GM19328 (cell line): Measurements from ENCODE around the gene MFNG.

ENCODE experiments used
- ATAC-seq: cut with Tn5 transposase; IDR thresholded peaks from one replicate; pipeline ENCODE4 v1.9.1; 2021; ENCODE audit warnings: mild to moderate bottlenecking, moderate library complexity; ENCODE audit not compliant: unreplicated experiment

The MFNG gene

GRCh38 chr22:37497062-37497599 lies 10.9 kb upstream of the MFNG start:
- no peak for ATAC-seq

DNA sequence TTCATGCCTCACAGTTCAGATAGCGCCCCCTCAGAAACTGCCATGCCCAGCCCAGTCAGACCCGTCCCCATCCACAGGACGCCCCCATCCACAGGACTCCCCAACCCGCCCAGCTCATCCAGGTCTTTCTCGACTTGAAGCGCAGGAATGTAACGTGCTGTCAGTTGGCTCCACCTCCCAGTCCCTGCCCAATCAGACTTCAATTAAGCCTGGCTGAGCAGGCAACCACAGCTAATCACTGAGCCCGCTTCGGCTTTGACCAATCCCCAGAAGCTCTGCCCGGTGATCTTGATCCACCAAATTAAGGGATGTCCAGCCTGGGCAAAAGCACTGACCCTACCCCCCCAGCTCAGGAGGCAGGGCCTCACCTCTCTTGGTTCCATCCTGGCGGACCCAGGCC lies 10.5 kb upstream of the MFNG start:
- no peak for ATAC-seq

GRCh38 chr22:37493979-37494378 lies 7.8 kb upstream of the MFNG start:
- ATAC-seq = no peak

DNA sequence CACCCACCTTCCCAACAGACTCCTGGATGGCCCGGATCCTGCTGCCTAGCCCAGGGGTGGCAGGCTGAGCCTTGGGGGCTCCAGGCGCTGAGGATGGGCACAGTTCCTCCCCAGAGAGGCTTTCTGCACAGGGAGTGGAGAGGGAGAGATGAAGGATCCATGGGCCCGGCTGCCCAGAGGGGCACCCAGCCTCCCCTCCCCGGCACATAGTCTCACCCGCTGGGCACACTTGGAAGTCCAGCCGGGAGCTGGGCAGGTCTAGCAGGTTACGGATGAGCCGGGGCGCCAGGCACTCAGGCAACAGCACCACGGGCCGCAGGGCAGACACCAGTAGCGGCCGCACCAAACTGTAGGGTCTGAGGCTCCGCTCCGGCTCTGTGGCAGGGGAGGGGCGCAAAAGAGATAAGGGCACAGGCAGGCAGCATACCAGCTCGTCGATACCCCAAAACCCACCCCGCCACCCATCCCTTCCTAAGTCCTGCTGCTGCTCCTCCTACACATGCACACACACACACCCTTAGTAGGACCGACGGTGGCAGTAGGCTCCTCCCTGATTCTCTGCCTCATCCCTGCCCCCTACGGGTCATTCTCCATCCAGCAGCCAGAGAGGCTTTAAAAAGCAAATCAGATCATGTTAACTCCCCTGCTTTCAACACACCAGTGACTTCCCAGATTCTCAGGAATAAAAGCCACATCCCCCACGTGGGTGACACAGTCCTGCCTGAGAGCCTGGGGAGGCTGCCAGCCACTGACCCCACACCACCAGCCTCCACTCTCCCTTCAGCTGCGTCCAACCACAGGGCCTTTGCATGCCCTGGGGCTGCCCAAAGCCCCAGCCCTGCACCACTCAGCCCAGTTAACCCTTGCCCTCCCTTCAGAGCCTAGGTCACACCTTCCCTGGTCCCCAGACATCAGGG lies 6.5 kb upstream of the MFNG start:
- no peak for ATAC-seq

- ATAC-seq = no peak
Observed at GRCh38 chr22:37491559-37492427, 5.6 kb upstream of the MFNG start.

GRCh38 chr22:37491106-37491505 lies 4.9 kb upstream of the MFNG start:
- ATAC-seq = no peak

- ATAC-seq = no peak
Observed at GRCh38 chr22:37489983-37490382, 3.8 kb upstream of the MFNG start.

GRCh38 chr22:37488337-37489135 lies 2.4 kb upstream of the MFNG start:
- ATAC-seq = no peak

DNA sequence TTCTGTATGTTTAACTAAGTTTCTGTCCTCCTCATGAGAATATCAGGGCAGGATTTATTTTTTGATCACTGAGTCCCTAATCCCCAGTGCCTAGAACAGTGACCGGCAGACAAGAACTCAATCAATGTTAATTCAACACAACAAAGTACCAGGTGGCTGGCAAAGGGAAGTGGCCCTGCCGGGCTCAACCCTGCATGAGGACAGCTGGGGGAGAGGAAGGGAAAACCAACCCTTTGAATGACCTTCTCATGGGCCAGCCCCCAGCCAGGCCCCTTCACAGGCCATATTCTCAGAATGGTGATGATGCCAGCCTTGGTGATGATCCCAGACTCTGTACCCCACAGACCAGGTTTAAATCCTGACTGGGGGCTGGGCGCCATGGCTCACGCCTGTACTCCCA lies 1.4 kb upstream of the MFNG start:
- ATAC-seq = no peak

GRCh38 chr22:37487129-37487528 lies 945 bp upstream of the MFNG start:
- no peak for ATAC-seq

- ATAC-seq = no peak
Observed at GRCh38 chr22:37485395-37486223, 575 bp downstream of the MFNG start.

- ATAC-seq = no peak
Observed at GRCh38 chr22:37484480-37485394, 1.4 kb downstream of the MFNG start.

GRCh38 chr22:37483050-37483449 lies 3.1 kb downstream of the MFNG start:
- ATAC-seq = no peak

- no peak for ATAC-seq
Observed at GRCh38 chr22:37482244-37482643, 3.9 kb downstream of the MFNG start.

GRCh38 chr22:37481347-37481907 lies 4.8 kb downstream of the MFNG start:
- ATAC-seq = no peak

- no peak for ATAC-seq
Observed at GRCh38 chr22:37480387-37481346, 5.5 kb downstream of the MFNG start.

GRCh38 chr22:37479196-37479595 lies 7.0 kb downstream of the MFNG start:
- no peak for ATAC-seq
